ENCODE data around the gene LCE1F. TPM values are rescaled to one million over a fixed set of nuclear protein-coding genes. Genes with fewer than 3 reads are reported as not detected.

The LCE1F gene
- total and polyA plus RNA-seq, 3 donors from 2014 or later, result not detected

DNA sequence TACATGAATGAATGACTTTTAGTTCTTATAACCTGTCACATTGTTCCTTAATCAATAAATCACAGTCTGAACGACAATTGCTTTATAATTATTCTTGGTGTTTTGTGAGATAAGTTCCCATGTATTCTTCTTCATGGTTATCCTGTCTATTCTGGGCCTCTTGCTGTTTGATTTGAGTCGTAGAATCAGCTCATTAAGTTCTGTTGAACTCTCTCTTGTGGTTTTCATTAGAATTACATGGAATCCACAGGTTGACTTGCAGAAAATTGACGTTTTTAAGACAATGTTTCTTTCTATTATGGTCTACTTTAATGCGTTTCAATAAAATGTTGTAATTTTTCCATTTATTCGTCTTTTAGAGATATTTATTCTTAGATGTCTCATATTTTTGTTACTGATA, 48.4 kb downstream of the LCE1F start:
- intact Hi-C loops (cut with DNase I; ENCODE audit: low total_unique reads), result no loop called here
- WGBS, 2 donors, result 55 to 63% methylated on average over 5 of the region's 5 CpGs
- H3K9me3 ChIP-seq, result no peaks in the 10 kb centered on the region
- no peak for TF ChIP-seq POLR2A (IDR thresholded peaks at IDR 0.05)
- TF ChIP-seq, protein P1, sequence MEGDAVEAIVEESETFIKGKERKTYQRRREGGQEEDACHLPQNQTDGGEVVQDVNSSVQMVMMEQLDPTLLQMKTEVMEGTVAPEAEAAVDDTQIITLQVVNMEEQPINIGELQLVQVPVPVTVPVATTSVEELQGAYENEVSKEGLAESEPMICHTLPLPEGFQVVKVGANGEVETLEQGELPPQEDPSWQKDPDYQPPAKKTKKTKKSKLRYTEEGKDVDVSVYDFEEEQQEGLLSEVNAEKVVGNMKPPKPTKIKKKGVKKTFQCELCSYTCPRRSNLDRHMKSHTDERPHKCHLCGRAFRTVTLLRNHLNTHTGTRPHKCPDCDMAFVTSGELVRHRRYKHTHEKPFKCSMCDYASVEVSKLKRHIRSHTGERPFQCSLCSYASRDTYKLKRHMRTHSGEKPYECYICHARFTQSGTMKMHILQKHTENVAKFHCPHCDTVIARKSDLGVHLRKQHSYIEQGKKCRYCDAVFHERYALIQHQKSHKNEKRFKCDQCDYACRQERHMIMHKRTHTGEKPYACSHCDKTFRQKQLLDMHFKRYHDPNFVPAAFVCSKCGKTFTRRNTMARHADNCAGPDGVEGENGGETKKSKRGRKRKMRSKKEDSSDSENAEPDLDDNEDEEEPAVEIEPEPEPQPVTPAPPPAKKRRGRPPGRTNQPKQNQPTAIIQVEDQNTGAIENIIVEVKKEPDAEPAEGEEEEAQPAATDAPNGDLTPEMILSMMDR (IDR thresholded peaks at IDR 0.05), result no peak
- no peaks in the 10 kb centered on the region for H3K36me3 ChIP-seq (ENCODE audit: low read depth, missing control alignments)
- DNase-seq, result no peak
- no peaks in the 10 kb centered on the region for H3K4me1 ChIP-seq
- H3K27ac ChIP-seq, result no peak overlapping the region
- no peaks in the 10 kb centered on the region for H3K27me3 ChIP-seq
- H3K4me3 ChIP-seq, result no peak overlapping the region

DNA sequence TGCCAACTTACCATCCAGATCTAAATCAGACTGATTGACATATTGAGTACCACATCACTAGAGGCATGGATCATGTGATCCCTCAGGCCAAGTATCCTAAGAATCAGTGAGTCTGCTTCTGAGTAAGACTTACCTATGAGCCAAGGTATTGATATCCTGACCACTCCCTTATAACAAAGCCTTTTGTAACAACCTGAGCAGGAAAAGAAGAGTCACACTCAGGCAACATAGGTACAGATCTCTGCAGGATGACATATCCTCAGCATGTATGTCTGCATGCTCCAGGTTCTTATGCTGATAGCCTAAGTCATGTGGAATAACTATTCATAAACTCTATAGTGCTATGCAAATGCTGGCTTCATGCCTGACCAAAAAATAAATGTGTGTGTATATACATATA, 50.0 kb downstream of the LCE1F start:
- Histone ChIP-seq H3K4me3 (no peak overlapping the region), H3K27me3 (no peaks in the 10 kb centered on the region), H3K27ac (no peak overlapping the region), H3K9me3 (no peaks in the 10 kb centered on the region), H3K36me3 (ENCODE audit: low read depth, missing control alignments) (no peaks in the 10 kb centered on the region), H3K4me1 (no peaks in the 10 kb centered on the region)
- no peak for DNase-seq
- intact Hi-C loops (cut with DNase I; ENCODE audit: low total_unique reads), result no loop called here
- TF ChIP-seq, protein P1 (IDR thresholded peaks at IDR 0.05), result no peak
- no peak for TF ChIP-seq POLR2A (IDR thresholded peaks at IDR 0.05)

Other genes starting within 250 kb of the LCE1F start
- not detected for gene LCE3E, start 208.4 kb upstream of the LCE1F start, total RNA-seq
- not detected for gene LCE3E, start 208.4 kb upstream of the LCE1F start, polyA plus RNA-seq (ENCODE audit: insufficient read depth, low read depth, low replicate concordance)
- not detected for gene LCE3D, start 194.6 kb upstream of the LCE1F start, total RNA-seq
- not detected for gene LCE3D, start 194.6 kb upstream of the LCE1F start, polyA plus RNA-seq (ENCODE audit: insufficient read depth, low read depth, low replicate concordance)
- gene LCE3C, start 174.9 kb upstream of the LCE1F start, total RNA-seq, result not detected
- gene LCE3C, start 174.9 kb upstream of the LCE1F start, polyA plus RNA-seq (ENCODE audit: insufficient read depth, low read depth, low replicate concordance), result not detected
- not detected for gene LCE3B, start 161.3 kb upstream of the LCE1F start, total RNA-seq
- not detected for gene LCE3B, start 161.3 kb upstream of the LCE1F start, polyA plus RNA-seq (ENCODE audit: insufficient read depth, low read depth, low replicate concordance)
- not detected for gene LCE3A, start 152.0 kb upstream of the LCE1F start, total RNA-seq
- not detected for gene LCE3A, start 152.0 kb upstream of the LCE1F start, polyA plus RNA-seq (ENCODE audit: insufficient read depth, low read depth, low replicate concordance)
- gene LCE2D, start 111.8 kb upstream of the LCE1F start, total RNA-seq, result not detected
- not detected for gene LCE2D, start 111.8 kb upstream of the LCE1F start, polyA plus RNA-seq (ENCODE audit: insufficient read depth, low read depth, low replicate concordance)
- gene LCE2C, start 99.9 kb upstream of the LCE1F start, total RNA-seq, result not detected
- gene LCE2C, start 99.9 kb upstream of the LCE1F start, polyA plus RNA-seq (ENCODE audit: insufficient read depth, low read depth, low replicate concordance), result not detected
- gene LCE2B, start 89.0 kb upstream of the LCE1F start, total RNA-seq, result not detected
- gene LCE2B, start 89.0 kb upstream of the LCE1F start, polyA plus RNA-seq (ENCODE audit: insufficient read depth, low read depth, low replicate concordance), result not detected
- not detected for gene LCE2A, start 76.8 kb upstream of the LCE1F start, total RNA-seq
- gene LCE2A, start 76.8 kb upstream of the LCE1F start, polyA plus RNA-seq (ENCODE audit: insufficient read depth, low read depth, low replicate concordance), result not detected
- not detected for gene LCE4A, start 67.0 kb upstream of the LCE1F start, total RNA-seq
- not detected for gene LCE4A, start 67.0 kb upstream of the LCE1F start, polyA plus RNA-seq (ENCODE audit: insufficient read depth, low read depth, low replicate concordance)
- not detected for gene KPRP, start 17.1 kb upstream of the LCE1F start, total RNA-seq
- gene KPRP, start 17.1 kb upstream of the LCE1F start, polyA plus RNA-seq (ENCODE audit: insufficient read depth, low read depth, low replicate concordance), result not detected
- not detected for gene LCE1E, start 11.1 kb downstream of the LCE1F start, total RNA-seq
- not detected for gene LCE1E, start 11.1 kb downstream of the LCE1F start, polyA plus RNA-seq (ENCODE audit: insufficient read depth, low read depth, low replicate concordance)
- gene LCE1D, start 21.6 kb downstream of the LCE1F start, total RNA-seq, result not detected
- not detected for gene LCE1D, start 21.6 kb downstream of the LCE1F start, polyA plus RNA-seq (ENCODE audit: insufficient read depth, low read depth, low replicate concordance)
- not detected for gene LCE1C, start 31.5 kb downstream of the LCE1F start, total RNA-seq
- gene LCE1C, start 31.5 kb downstream of the LCE1F start, polyA plus RNA-seq (ENCODE audit: insufficient read depth, low read depth, low replicate concordance), result not detected
- gene LCE1B, start 36.8 kb downstream of the LCE1F start, total RNA-seq, result not detected
- not detected for gene LCE1B, start 36.8 kb downstream of the LCE1F start, polyA plus RNA-seq (ENCODE audit: insufficient read depth, low read depth, low replicate concordance)
- gene LCE1A, start 52.3 kb downstream of the LCE1F start, total RNA-seq, result not detected
- not detected for gene LCE1A, start 52.3 kb downstream of the LCE1F start, polyA plus RNA-seq (ENCODE audit: insufficient read depth, low read depth, low replicate concordance)
- not detected for gene LCE6A, start 67.7 kb downstream of the LCE1F start, total RNA-seq
- not detected for gene LCE6A, start 67.7 kb downstream of the LCE1F start, polyA plus RNA-seq (ENCODE audit: insufficient read depth, low read depth, low replicate concordance)
- gene LCE7A, start 84.9 kb downstream of the LCE1F start, total RNA-seq, result not detected
- gene LCE7A, start 84.9 kb downstream of the LCE1F start, polyA plus RNA-seq (ENCODE audit: insufficient read depth, low read depth, low replicate concordance), result not detected
- gene SMCP, start 103.2 kb downstream of the LCE1F start, total RNA-seq, result 100 to 1,000 TPM; 249 to 786 TPM
- 724 TPM for gene SMCP, start 103.2 kb downstream of the LCE1F start, polyA plus RNA-seq (ENCODE audit: insufficient read depth, low read depth, low replicate concordance)
- gene IVL, start 133.4 kb downstream of the LCE1F start, total RNA-seq, result not detected
- gene IVL, start 133.4 kb downstream of the LCE1F start, polyA plus RNA-seq (ENCODE audit: insufficient read depth, low read depth, low replicate concordance), result not detected
- gene SPRR5, start 172.1 kb downstream of the LCE1F start, total RNA-seq, result not detected
- gene SPRR5, start 172.1 kb downstream of the LCE1F start, polyA plus RNA-seq (ENCODE audit: insufficient read depth, low read depth, low replicate concordance), result not detected
- 1 to 10 TPM in 1 of 2 donors, under 1 TPM in 1; 0.81 to 8.4 TPM for gene SPRR4, start 195.5 kb downstream of the LCE1F start, total RNA-seq
- gene SPRR4, start 195.5 kb downstream of the LCE1F start, polyA plus RNA-seq (ENCODE audit: insufficient read depth, low read depth, low replicate concordance), result 9.5 TPM
- gene SPRR1A, start 208.9 kb downstream of the LCE1F start, total RNA-seq, result not detected
- gene SPRR1A, start 208.9 kb downstream of the LCE1F start, polyA plus RNA-seq (ENCODE audit: insufficient read depth, low read depth, low replicate concordance), result not detected
- gene SPRR3, start 226.6 kb downstream of the LCE1F start, total RNA-seq, result not detected
- gene SPRR3, start 226.6 kb downstream of the LCE1F start, polyA plus RNA-seq (ENCODE audit: insufficient read depth, low read depth, low replicate concordance), result not detected

Measured in testis (tissue), 3 donors.